ENCODE results near the gene PDE1C. TPM values are rescaled to one million over a fixed set of nuclear protein-coding genes. Genes with fewer than 3 reads are reported as not detected.

The PDE1C gene
- total and polyA plus RNA-seq, 3 donors from 2014 or later = 7.6 to 9.5 (median 9.5) TPM

DNA sequence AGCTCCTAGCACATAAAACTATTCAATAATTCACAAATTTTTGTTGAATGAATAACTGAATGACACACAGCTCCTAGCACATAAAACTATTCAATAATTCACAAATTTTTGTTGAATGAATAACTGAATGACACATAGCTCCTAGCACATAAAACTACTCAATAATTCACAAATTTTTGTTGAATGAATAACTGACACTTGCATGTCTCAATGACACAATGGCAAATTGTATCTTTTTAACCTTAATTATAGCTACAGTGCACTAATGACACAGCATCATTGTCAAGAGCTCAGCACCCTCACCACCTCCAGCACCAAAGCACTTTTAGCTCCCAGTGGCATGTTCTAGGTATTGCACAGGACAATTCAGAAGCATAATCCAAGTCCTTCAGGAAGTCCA lies 131.6 kb downstream of the PDE1C start:
- Histone ChIP-seq H3K9me3 (no peaks in the 10 kb centered on the region), H3K27ac (no peak overlapping the region), H3K4me1 (no peaks in the 10 kb centered on the region), H3K4me3 (no peak overlapping the region), H3K36me3 (ENCODE audit: low read depth, missing control alignments) (no peaks in the 10 kb centered on the region), H3K27me3 (no peaks in the 10 kb centered on the region)
- intact Hi-C loops (cut with DNase I; ENCODE audit: low total_unique reads) = no loop called here
- TF ChIP-seq POLR2A (IDR thresholded peaks at IDR 0.05) = no peak
- TF ChIP-seq, protein P1, sequence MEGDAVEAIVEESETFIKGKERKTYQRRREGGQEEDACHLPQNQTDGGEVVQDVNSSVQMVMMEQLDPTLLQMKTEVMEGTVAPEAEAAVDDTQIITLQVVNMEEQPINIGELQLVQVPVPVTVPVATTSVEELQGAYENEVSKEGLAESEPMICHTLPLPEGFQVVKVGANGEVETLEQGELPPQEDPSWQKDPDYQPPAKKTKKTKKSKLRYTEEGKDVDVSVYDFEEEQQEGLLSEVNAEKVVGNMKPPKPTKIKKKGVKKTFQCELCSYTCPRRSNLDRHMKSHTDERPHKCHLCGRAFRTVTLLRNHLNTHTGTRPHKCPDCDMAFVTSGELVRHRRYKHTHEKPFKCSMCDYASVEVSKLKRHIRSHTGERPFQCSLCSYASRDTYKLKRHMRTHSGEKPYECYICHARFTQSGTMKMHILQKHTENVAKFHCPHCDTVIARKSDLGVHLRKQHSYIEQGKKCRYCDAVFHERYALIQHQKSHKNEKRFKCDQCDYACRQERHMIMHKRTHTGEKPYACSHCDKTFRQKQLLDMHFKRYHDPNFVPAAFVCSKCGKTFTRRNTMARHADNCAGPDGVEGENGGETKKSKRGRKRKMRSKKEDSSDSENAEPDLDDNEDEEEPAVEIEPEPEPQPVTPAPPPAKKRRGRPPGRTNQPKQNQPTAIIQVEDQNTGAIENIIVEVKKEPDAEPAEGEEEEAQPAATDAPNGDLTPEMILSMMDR (IDR thresholded peaks at IDR 0.05) = no peak
- DNase-seq = no peak

DNA sequence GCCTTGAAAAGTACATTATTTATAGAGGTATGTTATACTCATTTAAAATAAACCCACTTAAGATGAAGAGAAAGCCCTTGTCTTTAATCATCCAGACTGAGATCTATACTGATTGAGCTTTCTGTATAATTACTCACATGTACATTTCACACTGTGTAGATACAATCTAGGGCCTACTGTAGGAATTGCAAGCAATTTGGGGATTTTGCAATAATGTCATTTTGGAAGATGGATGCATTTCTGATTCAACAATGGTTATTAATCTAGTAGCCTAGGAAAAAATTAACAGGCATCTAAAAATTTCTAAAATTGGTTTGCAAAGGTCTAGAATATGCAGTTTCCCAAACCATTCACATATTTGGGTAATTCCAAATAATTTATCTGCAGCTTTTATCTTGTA lies 132.2 kb downstream of the PDE1C start:
- TF ChIP-seq, protein P1 (IDR thresholded peaks at IDR 0.05) = no peak
- TF ChIP-seq POLR2A (IDR thresholded peaks at IDR 0.05) = no peak
- DNase-seq = no peak
- Histone ChIP-seq H3K9me3 (no peaks in the 10 kb centered on the region), H3K27ac (no peak overlapping the region), H3K27me3 (no peaks in the 10 kb centered on the region), H3K36me3 (ENCODE audit: low read depth, missing control alignments) (no peaks in the 10 kb centered on the region), H3K4me3 (no peak overlapping the region), H3K4me1 (no peaks in the 10 kb centered on the region)
- intact Hi-C loops (cut with DNase I; ENCODE audit: low total_unique reads) = no loop called here

DNA sequence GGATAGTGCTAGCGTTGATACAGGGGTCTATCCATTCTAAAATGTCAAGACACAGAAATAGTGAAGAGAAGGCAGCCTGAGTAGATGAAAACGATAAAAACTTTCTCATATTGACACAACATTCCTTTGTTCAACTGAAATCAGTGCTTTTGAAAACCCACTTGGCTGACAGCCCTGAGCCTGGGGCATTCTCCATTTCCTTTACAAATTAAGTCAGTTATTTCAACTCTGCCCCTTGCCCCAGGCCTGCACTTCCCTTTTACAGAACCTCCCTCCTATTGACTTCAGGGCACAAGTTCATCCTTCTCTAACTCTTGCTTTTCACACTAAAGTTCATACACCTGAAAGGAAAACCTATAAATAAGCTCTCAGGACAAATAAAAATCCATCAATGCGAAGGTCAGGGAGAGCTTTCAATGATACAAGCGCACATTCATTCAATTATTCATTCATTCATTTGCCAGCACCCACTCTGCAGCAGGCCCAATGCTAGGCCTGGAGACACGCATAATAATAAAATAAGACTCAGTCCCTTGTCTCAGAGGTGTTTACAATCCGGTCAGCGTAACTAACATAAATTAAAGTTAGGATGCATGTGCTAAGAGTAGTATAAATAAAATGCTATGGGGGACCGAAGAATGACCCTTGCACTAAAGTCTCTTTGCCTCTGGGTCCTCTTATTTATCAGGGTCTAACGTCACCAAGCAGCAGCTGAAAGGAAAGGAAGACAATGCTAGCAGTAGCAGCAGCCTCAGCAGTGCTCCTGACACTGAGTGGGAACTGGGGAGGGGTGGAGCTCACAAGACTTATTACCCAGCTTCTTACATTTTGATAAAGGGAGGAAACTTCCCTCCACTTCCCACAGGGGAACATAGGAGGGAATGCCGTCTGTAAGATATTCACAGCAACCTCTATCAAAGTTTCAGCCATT lies 134.8 kb downstream of the PDE1C start:
- no peak for TF ChIP-seq POLR2A (IDR thresholded peaks at IDR 0.05)
- TF ChIP-seq, protein P1 (IDR thresholded peaks at IDR 0.05) = no peak
- Histone ChIP-seq H3K36me3 (ENCODE audit: low read depth, missing control alignments) (no peaks in the 10 kb centered on the region), H3K9me3 (no peaks in the 10 kb centered on the region), H3K4me3 (no peak overlapping the region), H3K4me1 (no peaks in the 10 kb centered on the region), H3K27me3 (no peaks in the 10 kb centered on the region), H3K27ac (no peak overlapping the region)
- intact Hi-C loops (cut with DNase I; ENCODE audit: low total_unique reads) = no loop called here
- no peak for DNase-seq
- WGBS, 2 donors = 71 to 75% methylated on average over 10 of the region's 10 CpGs

DNA sequence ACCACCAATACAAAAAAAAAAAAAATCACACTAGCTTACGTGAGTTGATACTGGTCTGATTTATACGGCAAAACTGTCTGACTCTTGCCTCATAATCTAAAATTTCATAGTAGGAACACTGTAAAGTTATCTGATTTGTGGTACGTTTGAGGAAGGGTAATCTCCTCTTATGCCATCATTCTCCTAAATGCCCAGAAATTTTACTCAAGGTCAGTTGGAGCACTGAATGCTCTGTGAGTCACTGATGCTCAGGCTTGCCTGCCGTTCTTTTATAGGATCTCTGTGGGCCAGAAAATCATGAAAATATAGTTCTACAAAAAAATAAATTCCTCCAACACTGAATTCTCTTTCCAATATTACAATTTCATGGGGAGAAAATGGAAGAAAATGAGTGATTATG lies 135.7 kb downstream of the PDE1C start:
- TF ChIP-seq POLR2A (IDR thresholded peaks at IDR 0.05) = no peak
- TF ChIP-seq, protein P1 (IDR thresholded peaks at IDR 0.05) = no peak
- Histone ChIP-seq H3K36me3 (ENCODE audit: low read depth, missing control alignments) (no peaks in the 10 kb centered on the region), H3K4me1 (no peaks in the 10 kb centered on the region), H3K9me3 (no peaks in the 10 kb centered on the region), H3K4me3 (no peak overlapping the region), H3K27me3 (no peaks in the 10 kb centered on the region), H3K27ac (no peak overlapping the region)
- DNase-seq = no peak
- WGBS, 2 donors = 66 to 74% methylated on average over 4 of the region's 4 CpGs
- intact Hi-C loops (cut with DNase I; ENCODE audit: low total_unique reads) = no loop called here

DNA sequence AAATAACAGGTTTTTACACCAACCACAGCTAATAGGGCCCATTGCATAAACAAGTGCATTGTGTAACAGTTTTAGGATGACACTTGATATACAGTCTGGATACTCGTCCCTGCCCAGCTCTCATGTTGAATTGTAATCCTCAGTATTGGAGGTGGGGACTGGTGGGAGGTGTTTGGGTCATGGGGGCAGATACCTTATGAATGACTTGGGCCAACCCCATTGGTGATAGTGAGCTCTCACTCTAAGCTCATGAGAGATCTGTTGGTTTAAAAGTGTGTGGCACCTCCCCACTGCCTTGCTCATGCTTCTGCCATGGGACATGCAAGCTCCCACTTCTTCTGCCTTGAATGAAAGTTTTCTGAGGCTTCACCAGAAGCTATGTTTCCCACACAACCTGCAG lies 136.7 kb downstream of the PDE1C start:
- H3K27me3 ChIP-seq = no peaks in the 10 kb centered on the region
- intact Hi-C loops (cut with DNase I; ENCODE audit: low total_unique reads) = no loop called here
- WGBS, 2 donors = 50 to 58% methylated on average over 1 of the region's 1 CpG
- no peaks in the 10 kb centered on the region for H3K4me1 ChIP-seq
- H3K27ac ChIP-seq = no peak overlapping the region
- H3K9me3 ChIP-seq = no peaks in the 10 kb centered on the region
- TF ChIP-seq, protein P1 (IDR thresholded peaks at IDR 0.05) = no peak
- no peak for TF ChIP-seq POLR2A (IDR thresholded peaks at IDR 0.05)
- H3K36me3 ChIP-seq (ENCODE audit: low read depth, missing control alignments) = no peaks in the 10 kb centered on the region
- no peak overlapping the region for H3K4me3 ChIP-seq
- DNase-seq = no peak
